ENCODE data around the gene CSRNP2. TPM values are rescaled to one million over a fixed set of nuclear protein-coding genes. Genes with fewer than 3 reads are reported as not detected.

The CSRNP2 gene
- total and polyA plus RNA-seq, 2 of the 13 experiments (the other 11 are each of a cell fraction or from before 2014, with no cell fraction given) = 4.8 to 7.3 TPM

- H3K79me2 ChIP-seq (ENCODE audit: insufficient read depth, low read length) = no peaks in the 10 kb centered on the region
- no peak overlapping the region for H3K27ac ChIP-seq (ENCODE audit: extremely low read length, insufficient read depth, low read length)
- no peak overlapping the region for H3K9ac ChIP-seq (ENCODE audit: insufficient read depth, low read depth, low read length)
- no peaks in the 10 kb centered on the region for H3K27me3 ChIP-seq (ENCODE audit: control insufficient read depth in 1 of 2, insufficient read depth in 2 of 2, low read length in 2 of 2)
- no peaks in the 10 kb centered on the region for H4K20me1 ChIP-seq (ENCODE audit: insufficient read depth, low read length)
- in situ Hi-C loops (cut with HindIII; ENCODE audit: extremely low pct_ligation_motif_present, low pct_unique_long_range_greater_than_20kb) (no loop called here), intact Hi-C loops (cut with micrococcal nuclease; ENCODE audit: unreplicated experiment) (no loop called here)
- WGBS (ENCODE audit: low lambda C conversion rate) = 92% methylated on average over 2 of the region's 2 CpGs
- H3K9me3 ChIP-seq (ENCODE audit: low read length) = no peaks in the 10 kb centered on the region
- ChIA-PET POLR2A (interaction anchor here (0.7 kb wide), 1 partner anchor 71 kb away, joined by 3 read pairs; no protein-coding TSS in a partner anchor), CTCF (ENCODE audit: low intra/inter-chr PET ratio, low total read pairs) (no interaction called here)
- no TSS peak for BruUV-seq (replicated peaks)
- H3K4me2 ChIP-seq (ENCODE audit: low read depth, low read length) = no peak overlapping the region
- H3K36me3 ChIP-seq (replicated peaks in 1 of 2; ENCODE audit: control insufficient read depth in 1 of 2, insufficient read depth in 2 of 2, low read length in 2 of 2) = no peaks in the 10 kb centered on the region; a peak in 1 of 5 replicates
- TF ChIP-seq REST (IDR thresholded peaks at IDR 0.05; ENCODE audit: borderline replicate concordance in 1 of 2, low read depth in 1 of 2, low read length in 2 of 2) (no peak), ZNF775 (CRISPR knock-in tag; IDR thresholded peaks at IDR 0.05; ENCODE audit: borderline replicate concordance) (no peak), SOX13 (IDR thresholded peaks at IDR 0.05) (no peak), SOX13 (CRISPR knock-in tag; conservative IDR thresholded peaks at IDR 0.05 in 1 of 2, IDR thresholded peaks at IDR 0.05 in 1 of 2) (no peak), ZNF672 (CRISPR knock-in tag; IDR thresholded peaks at IDR 0.05) (no peak), ZNF496 (CRISPR knock-in tag; IDR thresholded peaks at IDR 0.05; ENCODE audit: insufficient replicate concordance) (no peak), MIXL1 (CRISPR knock-in tag; IDR thresholded peaks at IDR 0.05) (no peak), MTA3 (CRISPR knock-in tag; IDR thresholded peaks at IDR 0.05) (no peak)
- TF ChIP-seq, protein P1, sequence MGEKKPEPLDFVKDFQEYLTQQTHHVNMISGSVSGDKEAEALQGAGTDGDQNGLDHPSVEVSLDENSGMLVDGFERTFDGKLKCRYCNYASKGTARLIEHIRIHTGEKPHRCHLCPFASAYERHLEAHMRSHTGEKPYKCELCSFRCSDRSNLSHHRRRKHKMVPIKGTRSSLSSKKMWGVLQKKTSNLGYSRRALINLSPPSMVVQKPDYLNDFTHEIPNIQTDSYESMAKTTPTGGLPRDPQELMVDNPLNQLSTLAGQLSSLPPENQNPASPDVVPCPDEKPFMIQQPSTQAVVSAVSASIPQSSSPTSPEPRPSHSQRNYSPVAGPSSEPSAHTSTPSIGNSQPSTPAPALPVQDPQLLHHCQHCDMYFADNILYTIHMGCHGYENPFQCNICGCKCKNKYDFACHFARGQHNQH (CRISPR knock-in tag; IDR thresholded peaks at IDR 0.05) = no peak
- ATAC-seq = no peak
- no peak for FAIRE-seq
- DNase-seq (ENCODE audit: low spot score) = no peak
- H2AFZ ChIP-seq (ENCODE audit: low read length) = no peak overlapping the region
- no peak overlapping the region for H3K4me3 ChIP-seq (replicated peaks in 1 of 3; ENCODE audit: insufficient read depth in 1 of 3, low read depth in 2 of 3, low read length in 3 of 3)
- peaks cover 18% of the 10 kb centered on the region for H3K4me1 ChIP-seq (ENCODE audit: insufficient read depth, low read length)
These were observed 42.9 kb upstream of the CSRNP2 start for GRCh38 chr12:51126297-51126696.

All from HepG2 (cell line).